ENCODE results near the gene ABHD1.
A peak's percentile ranks its signal among the peaks of the same experiment; 100 is the strongest.

The ABHD1 gene

DNA sequence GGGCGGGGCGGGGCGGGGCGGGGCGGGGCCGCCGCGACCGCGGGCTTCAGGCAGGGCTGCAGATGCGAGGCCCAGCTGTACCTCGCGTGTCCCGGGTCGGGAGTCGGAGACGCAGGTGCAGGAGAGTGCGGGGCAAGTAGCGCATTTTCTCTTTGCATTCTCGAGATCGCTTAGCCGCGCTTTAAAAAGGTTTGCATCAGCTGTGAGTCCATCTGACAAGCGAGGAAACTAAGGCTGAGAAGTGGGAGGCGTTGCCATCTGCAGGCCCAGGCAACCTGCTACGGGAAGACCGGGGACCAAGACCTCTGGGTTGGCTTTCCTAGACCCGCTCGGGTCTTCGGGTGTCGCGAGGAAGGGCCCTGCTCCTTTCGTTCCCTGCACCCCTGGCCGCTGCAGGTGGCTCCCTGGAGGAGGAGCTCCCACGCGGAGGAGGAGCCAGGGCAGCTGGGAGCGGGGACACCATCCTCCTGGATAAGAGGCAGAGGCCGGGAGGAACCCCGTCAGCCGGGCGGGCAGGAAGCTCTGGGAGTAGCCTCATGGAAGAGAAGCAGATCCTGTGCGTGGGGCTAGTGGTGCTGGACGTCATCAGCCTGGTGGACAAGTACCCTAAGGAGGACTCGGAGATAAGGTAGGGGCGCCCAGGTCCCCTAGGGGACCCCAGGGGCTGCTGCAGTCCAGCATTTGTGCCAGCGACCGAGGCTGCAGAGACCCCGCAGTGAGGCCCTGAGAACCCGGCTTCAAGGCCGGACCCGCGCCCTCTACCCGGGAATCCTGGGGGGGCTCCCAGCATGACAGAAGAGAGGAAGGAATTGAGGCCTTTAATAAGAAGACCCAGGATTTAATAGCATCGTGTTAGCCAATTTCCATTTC lies 36.7 kb upstream of the ABHD1 start, which contains the start of gene KHK:
TSS of gene KHK (plus strand) at position 49 of the 870 bp plus-strand sequence. CDS start at position 537, 488 bp downstream.
- DNase-seq (ENCODE audit: low spot score): no peak

DNA sequence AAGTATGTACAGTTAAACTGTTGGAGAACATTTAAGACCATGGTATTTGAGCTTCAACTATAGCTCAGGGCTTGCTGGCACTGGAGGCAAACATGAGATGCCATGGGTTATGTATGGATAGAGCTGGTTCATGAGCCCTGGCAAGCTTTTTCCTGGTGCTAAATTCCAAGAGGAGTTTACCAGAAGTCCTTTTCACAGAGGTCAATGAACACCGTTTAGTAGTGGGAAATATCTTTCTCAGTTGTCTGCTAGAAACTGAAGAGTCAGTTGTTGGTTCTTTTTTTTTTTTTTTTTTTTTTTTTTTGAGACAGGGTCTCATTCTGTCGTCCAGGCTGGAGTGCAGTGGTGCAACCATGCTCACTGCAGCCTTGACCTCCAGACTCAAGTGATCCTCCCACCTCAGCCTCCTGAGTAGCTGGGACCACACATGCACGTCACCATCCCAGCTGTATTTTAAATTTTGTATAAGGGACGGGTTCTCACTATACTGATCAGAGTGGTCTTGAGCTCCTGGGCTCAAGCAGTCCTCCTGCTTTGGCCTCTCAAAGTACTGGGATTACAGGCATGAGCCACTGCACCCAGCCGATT lies 35.7 kb upstream of the ABHD1 start:
- no peak for DNase-seq (ENCODE audit: low spot score)

DNA sequence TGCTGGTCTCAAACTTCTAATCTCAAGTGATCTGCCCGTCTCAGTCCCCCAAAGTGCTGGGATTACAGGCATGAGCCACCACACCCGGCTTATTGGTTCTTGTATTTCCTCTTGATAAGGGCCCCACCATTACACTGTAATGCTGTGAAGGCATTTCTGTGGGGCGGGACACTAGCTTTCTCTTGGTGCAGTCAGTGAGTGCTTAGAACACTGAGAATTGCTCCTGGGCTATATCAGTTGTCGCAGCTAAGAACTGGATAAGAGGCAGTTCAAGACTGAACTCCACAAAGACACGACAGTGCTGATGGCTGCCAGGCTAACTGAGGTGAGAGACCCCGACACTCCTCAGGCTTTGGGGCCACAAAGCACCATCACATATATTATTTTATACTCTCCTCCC lies 35.0 kb upstream of the ABHD1 start:
- DNase-seq (ENCODE audit: low spot score): no peak

DNA sequence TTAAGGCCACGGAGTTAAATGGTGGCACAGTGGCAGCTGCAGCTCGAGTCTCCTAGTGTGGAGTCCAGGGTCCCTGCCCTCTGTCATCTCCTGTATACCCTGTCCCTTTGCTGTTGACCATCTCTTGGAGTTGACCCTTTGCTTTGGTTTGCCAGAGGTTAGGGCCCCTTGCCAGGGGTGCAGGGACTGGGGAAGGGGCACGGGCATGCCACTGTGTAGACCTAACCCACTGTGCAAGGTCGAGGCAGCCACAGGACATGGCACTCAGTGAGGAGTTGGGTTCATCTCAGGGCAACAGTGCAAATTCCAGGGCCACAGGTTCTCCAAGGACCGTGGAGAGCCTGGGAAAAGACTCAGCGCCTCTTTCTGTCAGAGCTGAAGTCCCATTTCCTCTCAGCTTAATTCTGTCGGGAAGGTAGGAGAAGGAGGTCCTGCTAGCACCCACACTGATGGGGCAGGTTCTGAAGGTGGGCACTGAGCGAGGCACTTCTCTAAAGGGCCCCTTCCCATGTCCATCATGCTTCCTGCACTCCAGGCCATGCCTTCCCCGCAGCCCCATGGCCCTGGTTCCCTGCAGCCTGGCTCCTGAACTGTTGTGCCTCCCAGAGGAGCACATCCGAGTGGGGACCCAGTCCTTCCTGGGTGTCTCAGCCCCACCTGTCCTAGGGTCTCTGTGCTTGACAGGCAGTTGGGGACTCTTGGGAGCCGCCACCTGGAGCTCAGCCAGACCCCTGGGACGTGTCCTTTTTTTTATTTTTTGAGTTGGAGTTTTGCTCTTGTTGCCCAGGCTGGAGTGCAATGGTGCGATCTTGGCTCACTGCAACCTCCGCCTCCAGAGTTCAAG lies 34.3 kb upstream of the ABHD1 start:
- no peak for DNase-seq (ENCODE audit: low spot score)

DNA sequence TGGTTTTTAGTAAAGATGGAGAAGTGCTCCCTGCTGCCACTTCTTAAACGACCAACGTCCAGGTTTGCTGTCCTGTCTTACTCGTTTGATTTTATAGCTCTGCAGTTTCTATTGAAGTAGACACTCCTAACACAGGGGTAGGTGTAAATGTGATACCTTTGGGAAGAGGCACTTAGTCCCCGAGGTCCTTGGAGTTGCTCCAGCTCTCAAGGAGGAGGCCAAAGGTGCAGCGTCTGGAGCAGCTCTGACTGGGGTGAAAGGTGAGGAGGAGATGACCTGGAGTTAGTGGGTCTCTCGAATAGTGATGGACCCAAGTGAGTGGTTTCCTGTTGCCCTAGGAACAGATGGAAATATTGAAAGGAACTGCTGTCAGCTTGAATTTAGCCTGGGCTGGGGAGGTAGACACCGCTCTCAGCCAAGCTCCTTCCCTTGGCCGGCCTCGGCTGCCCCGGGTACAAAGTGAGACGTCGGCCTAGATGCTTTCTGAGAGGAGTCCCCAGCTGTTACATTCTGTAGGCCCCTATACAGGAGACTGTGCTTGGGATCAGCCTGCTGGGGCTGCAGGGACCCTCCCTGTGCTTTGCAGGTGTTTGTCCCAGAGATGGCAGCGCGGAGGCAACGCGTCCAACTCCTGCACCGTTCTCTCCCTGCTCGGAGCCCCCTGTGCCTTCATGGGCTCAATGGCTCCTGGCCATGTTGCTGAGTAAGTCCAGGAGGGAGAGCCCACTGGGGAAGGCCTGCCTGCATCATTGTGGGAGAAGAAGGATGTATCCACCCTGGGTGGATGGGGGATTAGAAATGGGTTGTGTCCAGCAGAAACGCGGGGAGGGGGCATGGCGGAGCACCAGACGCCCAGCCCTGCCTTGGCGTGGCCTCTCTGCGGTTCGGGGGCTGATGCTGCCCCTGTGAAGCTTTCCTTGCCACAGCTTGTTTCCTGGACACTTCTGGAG lies 31.6 kb upstream of the ABHD1 start:
- DNase-seq (ENCODE audit: low spot score): no peak

DNA sequence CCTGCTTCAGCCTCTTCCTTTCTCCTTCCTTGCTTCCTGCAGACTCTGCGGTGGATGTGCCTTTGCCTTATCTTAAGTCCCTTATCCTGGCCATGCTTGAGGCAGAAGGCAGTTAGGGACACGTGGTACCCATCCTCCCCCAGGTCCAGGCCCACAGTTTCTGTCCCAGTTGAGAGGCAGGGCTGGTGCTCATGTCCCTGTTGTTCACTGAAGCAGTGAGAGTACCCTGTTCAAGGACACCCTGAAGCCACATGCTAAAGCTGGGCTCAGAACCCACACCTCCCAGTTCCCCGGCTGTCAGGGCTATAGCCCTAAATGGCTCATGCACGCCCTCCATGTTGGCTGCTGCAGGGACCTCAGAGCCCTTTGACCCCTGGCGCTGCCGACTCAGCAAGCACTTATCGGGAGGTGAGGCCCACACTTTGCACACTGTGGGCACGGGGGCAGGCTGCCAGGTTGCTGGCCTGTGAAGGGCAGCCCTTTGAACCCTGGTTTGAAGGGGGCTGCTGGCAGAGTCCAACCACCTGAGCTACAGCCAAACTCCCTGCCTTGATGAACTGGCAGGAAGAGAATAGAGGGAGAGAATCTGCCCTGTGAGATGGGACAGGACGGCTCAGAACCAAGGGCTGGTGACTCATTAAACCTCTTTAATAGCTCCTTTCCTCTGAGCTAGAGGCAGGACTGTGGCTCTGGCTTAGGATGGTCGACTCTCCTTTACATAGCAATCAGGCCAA lies 30.8 kb upstream of the ABHD1 start:
- no peak for DNase-seq (ENCODE audit: low spot score)

DNA sequence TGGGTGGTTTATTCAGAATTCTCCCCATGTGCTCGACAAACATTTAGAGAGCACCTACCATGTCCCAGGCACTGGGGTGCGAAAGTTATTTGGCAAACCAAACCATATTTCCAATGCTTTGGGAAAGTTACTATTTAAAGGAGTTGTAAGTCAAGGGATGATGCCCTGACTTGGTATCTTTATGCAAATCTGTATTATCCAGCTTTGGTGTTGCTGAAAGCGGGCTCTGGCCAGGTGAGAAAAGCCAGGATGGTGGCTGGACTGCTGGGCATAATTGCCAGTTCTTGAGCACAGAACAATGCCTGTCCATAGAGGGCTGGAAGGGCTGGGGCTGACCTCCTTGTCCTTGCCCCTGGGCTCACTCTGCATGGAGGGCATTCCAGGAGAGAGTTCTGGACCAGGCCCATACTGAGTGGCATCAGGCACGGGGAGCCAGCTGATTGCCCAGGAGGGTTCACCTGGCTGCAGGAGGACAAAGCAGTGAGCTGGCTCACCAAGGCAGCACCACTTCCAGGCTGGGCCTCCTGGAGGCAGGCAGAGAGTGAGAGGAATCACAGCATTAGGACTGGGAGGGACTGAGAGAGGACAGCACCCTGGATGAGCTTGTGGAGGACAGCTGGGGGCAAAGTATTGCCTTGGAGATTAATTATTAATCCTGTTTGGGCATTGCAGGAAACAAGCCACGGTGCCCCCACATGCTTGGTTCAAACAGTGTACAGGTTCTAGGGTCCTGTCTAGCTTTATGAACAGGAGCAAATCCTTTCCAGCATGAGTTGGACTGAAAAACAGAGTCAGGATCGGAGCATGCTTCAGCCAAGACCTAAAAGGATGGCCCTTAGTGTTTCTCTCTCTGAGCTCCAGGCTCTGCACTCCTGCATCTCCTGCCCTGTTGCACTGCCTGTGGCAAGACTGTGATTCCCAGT lies 29.9 kb upstream of the ABHD1 start:
- DNase-seq (ENCODE audit: low spot score): no peak

DNA sequence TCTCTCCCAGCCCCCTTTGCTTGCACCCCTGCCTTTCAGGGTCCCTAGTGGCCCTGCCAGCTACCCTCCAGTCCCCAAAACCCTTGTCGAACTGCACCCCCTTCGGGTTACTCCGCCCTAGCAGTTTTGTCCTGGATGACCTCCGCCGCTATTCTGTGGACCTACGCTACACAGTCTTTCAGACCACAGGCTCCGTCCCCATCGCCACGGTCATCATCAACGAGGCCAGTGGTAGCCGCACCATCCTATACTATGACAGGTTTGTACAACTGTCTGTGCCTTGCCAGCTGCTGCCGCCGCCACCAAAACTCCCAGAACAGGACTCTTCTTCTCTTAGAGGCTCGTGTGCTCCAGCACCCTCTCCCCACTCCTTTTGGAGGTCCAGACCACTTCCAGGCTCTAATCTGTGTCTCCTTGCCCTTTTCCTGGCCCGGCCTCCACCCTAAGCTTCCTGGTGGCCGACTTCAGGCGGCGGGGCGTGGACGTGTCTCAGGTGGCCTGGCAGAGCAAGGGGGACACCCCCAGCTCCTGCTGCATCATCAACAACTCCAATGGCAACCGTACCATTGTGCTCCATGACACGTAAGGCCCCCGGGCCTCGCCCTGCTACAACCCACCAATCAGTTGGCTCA lies 29.1 kb upstream of the ABHD1 start:
- no peak for DNase-seq (ENCODE audit: low spot score)

DNA sequence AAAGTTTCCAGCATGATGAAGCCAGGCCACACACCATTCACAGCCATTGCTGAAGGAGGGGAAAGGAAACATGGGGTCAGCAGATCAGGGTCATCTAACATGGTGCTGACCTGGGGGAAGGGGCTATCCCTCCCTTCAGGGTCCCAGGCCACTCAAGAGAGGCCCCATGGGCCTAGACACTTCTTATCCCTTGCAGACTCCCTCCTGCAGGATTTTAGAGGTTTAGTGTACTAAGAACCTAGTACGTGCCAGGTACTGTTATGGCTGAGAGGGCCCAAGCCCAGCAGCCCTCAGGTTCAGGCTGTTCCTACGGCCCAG lies 28.2 kb upstream of the ABHD1 start:
- DNase-seq (ENCODE audit: low spot score): no peak

DNA sequence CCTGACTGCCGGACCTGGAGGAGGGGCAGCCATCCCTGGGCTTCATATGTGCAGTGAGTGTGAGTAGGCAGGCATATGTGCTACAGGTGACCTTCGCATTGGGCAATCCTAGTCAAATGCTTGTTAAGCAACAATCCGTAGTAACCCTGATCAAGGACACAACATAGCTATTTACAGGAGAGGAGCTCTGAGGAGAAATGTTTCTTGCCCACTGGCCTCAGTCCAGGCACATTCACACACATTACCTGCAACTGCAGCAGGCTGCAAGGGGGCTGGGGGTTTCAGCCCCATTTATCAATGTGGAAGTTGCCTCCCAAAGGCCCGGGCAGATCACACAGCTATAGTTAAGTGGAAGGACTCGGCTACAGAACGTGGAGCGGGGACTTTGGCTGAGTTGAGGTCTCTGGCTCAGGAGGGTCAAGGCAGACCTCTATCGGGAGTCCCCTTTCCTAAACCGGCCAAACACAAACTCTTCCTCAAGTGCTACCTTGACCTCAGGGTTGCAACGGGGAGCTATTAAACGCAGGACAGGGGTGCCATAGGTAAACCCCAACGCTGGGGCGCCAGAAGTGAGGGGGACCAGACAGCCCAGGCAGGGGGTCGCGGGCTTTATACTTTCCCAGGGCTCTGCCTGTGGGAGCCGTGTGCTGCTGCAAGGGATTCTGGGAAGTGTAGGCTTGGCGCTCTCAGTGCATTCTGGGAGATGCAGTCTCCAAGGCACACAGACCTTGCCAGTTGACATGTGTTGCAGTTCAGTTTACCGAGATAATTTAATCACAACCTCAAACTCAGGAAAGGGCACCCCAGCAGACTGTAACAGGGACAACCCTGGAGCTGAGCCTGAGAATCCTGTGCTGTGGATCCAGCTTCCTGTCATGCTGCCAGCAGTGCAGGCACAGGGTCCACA lies 27.6 kb upstream of the ABHD1 start:
- DNase-seq (ENCODE audit: low spot score): peak; percentile 89

DNA sequence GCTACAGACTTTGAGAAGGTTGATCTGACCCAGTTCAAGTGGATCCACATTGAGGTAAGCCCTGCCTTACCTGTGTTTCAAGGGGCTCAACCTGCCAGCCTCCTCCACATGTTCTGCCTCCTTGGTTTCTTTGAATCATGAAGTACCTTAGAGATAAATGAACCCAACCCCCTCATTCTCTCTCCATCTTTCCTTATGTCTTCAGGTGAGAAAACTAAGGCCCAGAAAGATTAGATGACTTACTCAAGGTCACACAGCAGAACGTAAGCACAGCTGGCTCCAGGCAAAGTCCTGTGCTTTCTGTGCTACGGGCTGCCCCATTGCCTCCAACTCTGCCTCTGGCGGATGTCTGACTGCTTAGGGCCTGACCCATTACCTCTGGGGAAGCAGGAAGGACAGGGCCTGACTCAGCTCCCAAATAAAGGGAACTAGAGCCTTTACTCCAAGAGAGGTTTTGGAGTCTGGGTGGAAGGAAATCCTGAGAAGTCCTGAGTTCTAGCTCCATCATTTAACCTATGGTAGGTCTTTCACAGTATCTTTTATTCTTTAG lies 26.8 kb upstream of the ABHD1 start:
- no peak for DNase-seq (ENCODE audit: low spot score)

DNA sequence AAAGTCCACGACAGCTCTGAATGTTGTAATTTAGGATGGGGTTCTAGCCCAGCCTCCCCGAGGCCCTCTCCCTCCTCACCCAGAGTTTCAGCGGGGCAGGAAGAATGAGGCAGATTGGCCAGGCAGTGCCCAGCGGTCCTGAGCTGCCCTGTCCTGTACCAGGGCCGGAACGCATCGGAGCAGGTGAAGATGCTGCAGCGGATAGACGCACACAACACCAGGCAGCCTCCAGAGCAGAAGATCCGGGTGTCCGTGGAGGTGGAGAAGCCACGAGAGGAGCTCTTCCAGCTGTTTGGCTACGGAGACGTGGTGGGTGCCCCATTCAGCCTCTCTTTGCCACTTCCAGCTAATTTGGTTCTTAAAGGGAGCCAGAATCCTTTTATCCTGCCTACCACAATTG lies 26.3 kb upstream of the ABHD1 start:
- DNase-seq (ENCODE audit: low spot score): no peak

DNA sequence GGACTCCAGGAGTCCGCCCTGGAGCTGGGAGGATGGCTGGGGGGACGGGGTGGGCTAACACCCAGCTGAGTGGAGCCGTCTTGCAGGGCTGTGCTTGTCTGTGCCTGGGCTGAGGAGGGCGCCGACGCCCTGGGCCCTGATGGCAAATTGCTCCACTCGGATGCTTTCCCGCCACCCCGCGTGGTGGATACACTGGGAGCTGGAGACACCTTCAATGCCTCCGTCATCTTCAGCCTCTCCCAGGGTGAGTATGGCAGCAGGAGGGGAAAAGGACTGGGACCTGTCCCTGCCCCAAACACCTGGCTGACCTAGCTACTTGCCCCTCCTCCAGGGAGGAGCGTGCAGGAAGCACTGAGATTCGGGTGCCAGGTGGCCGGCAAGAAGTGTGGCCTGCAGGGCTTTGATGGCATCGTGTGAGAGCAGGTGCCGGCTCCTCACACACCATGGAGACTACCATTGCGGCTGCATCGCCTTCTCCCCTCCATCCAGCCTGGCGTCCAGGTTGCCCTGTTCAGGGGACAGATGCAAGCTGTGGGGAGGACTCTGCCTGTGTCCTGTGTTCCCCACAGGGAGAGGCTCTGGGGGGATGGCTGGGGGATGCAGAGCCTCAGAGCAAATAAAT lies 24.2 kb upstream of the ABHD1 start:
- DNase-seq (ENCODE audit: low spot score): no peak

DNA sequence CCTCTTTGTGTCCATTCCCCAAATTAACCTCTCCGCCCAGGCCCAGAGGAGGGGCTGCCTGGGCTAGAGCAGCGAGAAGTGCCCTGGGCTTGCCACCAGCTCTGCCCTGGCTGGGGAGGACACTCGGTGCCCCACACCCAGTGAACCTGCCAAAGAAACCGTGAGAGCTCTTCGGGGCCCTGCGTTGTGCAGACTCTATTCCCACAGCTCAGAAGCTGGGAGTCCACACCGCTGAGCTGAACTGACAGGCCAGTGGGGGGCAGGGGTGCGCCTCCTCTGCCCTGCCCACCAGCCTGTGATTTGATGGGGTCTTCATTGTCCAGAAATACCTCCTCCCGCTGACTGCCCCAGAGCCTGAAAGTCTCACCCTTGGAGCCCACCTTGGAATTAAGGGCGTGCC lies 23.6 kb upstream of the ABHD1 start:
- DNase-seq (ENCODE audit: low spot score): no peak

DNA sequence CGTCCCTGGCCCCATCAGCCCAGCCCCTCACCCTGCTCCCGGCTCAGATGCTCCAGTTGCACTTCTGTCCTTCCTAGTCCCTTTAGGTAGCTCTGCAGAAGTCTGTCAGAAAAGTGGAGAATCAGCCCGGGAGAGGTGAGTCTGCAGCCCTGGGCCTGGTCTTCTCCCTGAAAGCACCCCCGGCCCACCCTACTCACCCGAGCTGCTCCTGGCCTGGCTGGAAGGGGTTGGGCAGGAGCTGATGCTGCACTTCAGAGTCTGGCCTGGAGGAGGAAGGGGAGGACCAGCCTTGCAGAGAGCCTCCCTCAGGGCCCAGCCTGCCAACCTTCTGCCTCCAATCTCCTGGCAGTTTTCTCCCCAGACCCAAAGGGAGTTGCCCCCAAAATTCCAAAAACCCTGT lies 21.3 kb upstream of the ABHD1 start:
- DNase-seq (ENCODE audit: low spot score): no peak

DNA sequence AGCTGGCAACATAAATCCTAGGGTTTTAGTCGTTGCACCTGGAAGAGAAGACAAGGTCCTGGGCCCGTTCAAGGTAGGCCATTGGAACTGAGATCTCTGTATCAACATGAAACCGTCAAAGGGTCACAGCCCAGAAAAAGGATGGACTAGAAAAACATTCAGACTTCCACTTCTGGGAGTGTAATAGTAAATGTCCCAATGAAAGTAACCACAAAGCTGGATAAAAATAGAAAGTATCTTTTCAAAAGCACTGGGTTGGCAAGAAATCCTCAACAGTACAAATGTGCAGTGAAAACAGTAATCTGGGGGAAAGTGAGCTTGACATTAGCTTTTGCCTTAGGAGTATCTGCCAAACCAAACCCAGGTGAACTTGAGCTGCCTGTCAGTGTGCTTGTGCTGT lies 17.6 kb upstream of the ABHD1 start:
- no peak for DNase-seq (ENCODE audit: low spot score)

DNA sequence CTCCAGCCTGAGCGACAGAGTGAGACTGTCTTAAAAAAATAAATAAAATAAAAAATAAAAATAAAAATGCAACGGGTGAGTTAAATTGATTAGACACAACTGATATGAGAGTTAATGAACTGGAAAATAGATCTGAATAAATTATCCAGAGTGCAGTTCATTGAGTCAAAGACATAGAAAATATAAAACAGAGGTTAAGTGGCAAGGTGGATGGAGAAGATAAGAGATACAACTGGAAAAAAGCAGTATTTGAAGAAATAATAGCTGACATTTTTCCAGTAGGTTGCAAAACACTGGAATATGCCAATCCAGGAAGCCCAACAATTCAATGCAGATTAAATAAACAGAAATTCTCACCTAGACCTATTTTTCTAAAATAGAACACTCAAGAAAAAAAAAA lies 15.4 kb upstream of the ABHD1 start:
- DNase-seq (ENCODE audit: low spot score): no peak

DNA sequence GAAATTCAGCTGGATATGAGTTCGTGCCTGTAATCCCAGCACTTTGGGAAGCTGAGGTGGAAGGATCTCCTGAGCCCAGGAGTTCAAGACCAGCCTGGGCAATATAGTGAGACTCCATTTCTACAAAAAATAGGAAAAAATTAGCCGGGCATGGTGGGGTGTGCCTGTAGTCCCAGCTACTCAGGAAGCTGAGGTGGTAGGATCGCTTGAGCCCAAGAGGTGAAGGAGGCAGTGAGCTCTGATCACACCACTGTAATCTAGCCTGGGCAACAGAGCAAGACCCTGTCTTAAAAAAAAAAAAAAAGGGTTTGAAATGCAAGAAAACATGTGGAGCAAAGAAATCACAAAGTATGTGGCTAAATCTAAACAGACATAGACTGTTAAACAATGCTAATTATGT lies 14.5 kb upstream of the ABHD1 start:
- DNase-seq (ENCODE audit: low spot score): no peak

Measured in Ammon's horn (tissue), 1 donor.